GM12878 (cell line): ENCODE results near the gene SERINC5. TPM values are rescaled to one million over a fixed set of nuclear protein-coding genes. Genes with fewer than 3 reads are reported as not detected.

Source experiments
- ATAC-seq: fragments of 200-7000 bp; cut with Tn5 transposase; 3 replicates; pipeline ENCODE4 v1.9.1; 2020; ENCODE audit warnings: mild to moderate bottlenecking, moderate library complexity
- BruUV-seq: library from RNA; stranded (reverse); fragments of 400-500 nt; replicated peaks from 2 replicates; lab custom pipeline; 2021; lab: Mats Ljungman, UMichigan
- CTCF ChIA-PET: fragments of 300-600 bp; sonication (Branson Sonifier 250); formaldehyde crosslinking; extraction: SDS; loops from one replicate; lab custom pipeline; 2021; ENCODE audit warnings: inconsistent platforms; lab: Yijun Ruan, JAX
- POLR2A ChIA-PET: fragments of 350-600 bp; formaldehyde crosslinking; extraction: SDS; loops from one replicate; lab custom pipeline; 2021; ENCODE audit warnings: inconsistent platforms; lab: Charles Lee
- RAD21 ChIA-PET: fragments of 300-600 bp; sonication (Branson Sonifier 250); formaldehyde crosslinking; loops from one replicate; lab custom pipeline; 2023; ENCODE audit warnings: antibody characterized with exemption; ENCODE audit not compliant: unreplicated experiment; lab: Charles Lee
- SMC1A ChIA-PET: fragments of 300-600 bp; sonication (Branson Sonifier 250); formaldehyde crosslinking; loops from one replicate; lab custom pipeline; 2023; ENCODE audit not compliant: unreplicated experiment, uncharacterized antibody; lab: Charles Lee
- DNase-seq: peaks from one replicate; pipeline ENCODE4 v3.0.0-alpha.2; 2011; ENCODE audit warnings: low read depth, low spot score
- FAIRE-seq: peaks from 3 replicates; lab custom pipeline; 2011; peaks lifted over from hg19 to GRCh38; lab: Jason Lieb, UNC
- H2AFZ ChIP-seq: 2 replicates; pipeline ENCODE4 v1.6.0; 2011; ENCODE audit warnings: low read depth, low read length, control low read depth; ENCODE audit not compliant: control insufficient read depth
- H3K27ac ChIP-seq: 2 replicates; pipeline ENCODE4 v1.5.1; 2011; ENCODE audit warnings: control low read depth; ENCODE audit not compliant: control insufficient read depth, insufficient read depth
- H3K27me3 ChIP-seq, 2 experiments: replicated peaks in 1 of 2; 2 replicates each; pipeline versions ENCODE4 v1.6.0 to v1.6.1; 2011; ENCODE audit warnings: low read length in 1 of 2; ENCODE audit not compliant: control insufficient read depth in 2 of 2, insufficient read depth in 2 of 2
- H3K36me3 ChIP-seq, 2 experiments: 2 replicates each; pipeline ENCODE4 v1.5.1; 2011; ENCODE audit warnings: low read length in 1 of 2; ENCODE audit not compliant: control insufficient read depth in 2 of 2, insufficient read depth in 2 of 2
- H3K4me1 ChIP-seq: 2 replicates; pipeline ENCODE4 v1.6.1; 2011; ENCODE audit warnings: mild to moderate bottlenecking, low read length, moderate library complexity, mixed read lengths; ENCODE audit not compliant: control insufficient read depth, insufficient read depth
- H3K4me2 ChIP-seq: 2 replicates; pipeline ENCODE4 v1.6.0; 2011; ENCODE audit warnings: control low read depth; ENCODE audit not compliant: control insufficient read depth, insufficient read depth
- H3K4me3 ChIP-seq: fragments of 200-600 bp; sonication (generic); 2 replicates; pipeline ENCODE4 v1.5.1; 2016
- H3K79me2 ChIP-seq: 2 replicates; pipeline ENCODE4 v1.6.0; 2011; ENCODE audit warnings: low read length; ENCODE audit not compliant: control insufficient read depth, insufficient read depth
- H3K9ac ChIP-seq: 2 replicates; pipeline ENCODE4 v1.8.0; 2011; ENCODE audit warnings: low read length, control low read depth, mixed read lengths; ENCODE audit not compliant: control insufficient read depth, insufficient read depth
- H3K9me3 ChIP-seq: replicated peaks from 3 replicates; pipeline ENCODE4 v1.5.1; 2011; ENCODE audit warnings: mild to moderate bottlenecking, low read length; ENCODE audit not compliant: control insufficient read depth, insufficient read depth
- H4K20me1 ChIP-seq: 2 replicates; pipeline ENCODE4 v1.6.0; 2011; ENCODE audit not compliant: control insufficient read depth, insufficient read depth
- ASH2L ChIP-seq: fragments of 300-600, 200-600 bp; sonication (generic); IDR thresholded peaks from 2 replicates; pipeline ENCODE4 v1.6.1; 2017; ENCODE audit warnings: low read depth, mild to moderate bottlenecking, borderline replicate concordance
- BCL11A ChIP-seq: IDR thresholded peaks from 2 replicates; pipeline ENCODE4 v1.6.1; 2011; ENCODE audit warnings: low read depth, low read length
- EED ChIP-seq: sonication (generic); IDR thresholded peaks from 2 replicates; pipeline ENCODE4 v1.6.1; 2016; ENCODE audit warnings: antibody characterized with exemption, low read depth
- GABPA ChIP-seq: IDR thresholded peaks from 2 replicates; pipeline ENCODE4 v1.6.1; 2014; ENCODE audit warnings: antibody characterized with exemption, low read depth, mild to moderate bottlenecking, inconsistent platforms
- IRF4 ChIP-seq: IDR thresholded peaks from 2 replicates; pipeline ENCODE4 v1.6.1; 2011; ENCODE audit warnings: low read depth, low read length
- LARP7 ChIP-seq: fragments of 450-650 bp; IDR thresholded peaks from 2 replicates; pipeline ENCODE4 v1.6.1; 2017; ENCODE audit warnings: mild to moderate bottlenecking
- MEF2A ChIP-seq: IDR thresholded peaks from 2 replicates; pipeline ENCODE4 v1.6.1; 2011; ENCODE audit warnings: low read depth, mild to moderate bottlenecking, low read length, moderate library complexity; ENCODE audit not compliant: insufficient read depth
- MXI1 ChIP-seq: fragments of 150-350 bp; IDR thresholded peaks from 2 replicates; pipeline ENCODE4 v1.6.1; 2011; ENCODE audit warnings: low read depth, mild to moderate bottlenecking, inconsistent platforms, low read length, improper control_type of control experiment
- NFIC ChIP-seq: IDR thresholded peaks from 2 replicates; pipeline ENCODE4 v1.6.1; 2012; ENCODE audit warnings: low read depth, mild to moderate bottlenecking, inconsistent platforms, low read length, moderate library complexity
- NFYB ChIP-seq: IDR thresholded peaks from 2 replicates; pipeline ENCODE4 v1.6.1; 2011; ENCODE audit warnings: low read depth, mild to moderate bottlenecking, low read length, improper control_type of control experiment, moderate library complexity; ENCODE audit not compliant: insufficient read depth
- NR2C1 ChIP-seq: fragments of 450-650 bp; IDR thresholded peaks from 2 replicates; pipeline ENCODE4 v1.6.1; 2017; ENCODE audit warnings: antibody characterized with exemption, mild to moderate bottlenecking, moderate library complexity
- PAX5 ChIP-seq: IDR thresholded peaks from 2 replicates; pipeline ENCODE4 v1.6.1; 2011; ENCODE audit warnings: low read depth, low read length, borderline replicate concordance
- PAX8 ChIP-seq: fragments of 450-650 bp; IDR thresholded peaks from 2 replicates; pipeline ENCODE4 v1.6.1; 2017; ENCODE audit warnings: mild to moderate bottlenecking, moderate library complexity
- SMAD1 ChIP-seq: fragments of 450-650 bp; IDR thresholded peaks from 2 replicates; pipeline ENCODE4 v1.6.1; 2018; ENCODE audit warnings: mild to moderate bottlenecking, low read depth; ENCODE audit not compliant: partially characterized antibody
- SMAD5 ChIP-seq: IDR thresholded peaks from 2 replicates; pipeline ENCODE4 v1.6.1; 2016; ENCODE audit warnings: antibody characterized with exemption, low read depth
- SREBF2 ChIP-seq: IDR thresholded peaks from 2 replicates; pipeline ENCODE4 v1.6.1; 2012; ENCODE audit warnings: mild to moderate bottlenecking, low read length
- WGBS: methylation state at CpG from one replicate; pipeline ENCODE4 v1.1.6; 2016; ENCODE audit warnings: low lambda C conversion rate; ENCODE audit not compliant: insufficient replicate concordance, insufficient coverage; ENCODE audit errors: missing lambda C conversion rate; 5-methylcytosine and 5-hydroxymethylcytosine counted together
- in situ Hi-C: fragments of 300-500 bp; cut with MboI; formaldehyde crosslinking; loops from 9 replicates; pipeline ENCODE4 v1.14.3; 2018; ENCODE audit warnings: mixed read lengths
- intact Hi-C: fragments of 100-400 bp; cut with micrococcal nuclease; formaldehyde crosslinking; loops from one replicate; pipeline ENCODE4 v1.14.2; 2022; ENCODE audit not compliant: unreplicated experiment
- polyA plus RNA-seq, 11 experiments: library from polyadenylated mRNA; depleted of rRNA in 4 of 11; unstranded in 6 of 11; stranded (reverse) in 5 of 11; fragments of >200 nt; fragmentation: Nextera tagmentation in 4 of 11; fragmentation: Illumina TruSeq in 1 of 11; extraction: Ambion mirVana in 4 of 11; extraction: Trizol in 1 of 11; gene quantifications; 1 replicate in 1 of 11; 2 replicates in 10 of 11; pipeline versions ENCODE4 v1.2.1 to v1.2.3, GENCODE V29; 2011 to 2016; ENCODE audit warnings: inconsistent platforms in 2 of 11, missing spikeins in 2 of 11, low read depth in 1 of 11
- total RNA-seq, 4 experiments: library from RNA; depleted of rRNA in 3 of 4; stranded (reverse); fragments of >200 nt in 3 of 4; fragmentation: Illumina TruSeq in 1 of 4; extraction: Trizol in 1 of 4; gene quantifications; 2 replicates each; pipeline versions ENCODE4 v1.2.1 to v1.2.3, GENCODE V29; 2013 to 2021
- TF ChIP-seq, protein P1 (sequence below): fragments of 450-650 bp; IDR thresholded peaks from 2 replicates; pipeline ENCODE4 v1.6.1; 2018; ENCODE audit warnings: borderline replicate concordance, mild to moderate bottlenecking; ENCODE audit not compliant: partially characterized antibody
- TF ChIP-seq, protein P2 (sequence below): fragments of 450-650 bp; formaldehyde crosslinking; IDR thresholded peaks from 2 replicates; pipeline ENCODE4 v1.4.0; 2022; ENCODE audit warnings: mild to moderate bottlenecking, moderate library complexity

SERINC5 gene
- total and polyA plus RNA-seq, 10 of the 15 experiments (the other 5 are each of a cell fraction or from before 2014, with no cell fraction given) = 0.66 to 7.0 (median 2.8) TPM

DNA sequence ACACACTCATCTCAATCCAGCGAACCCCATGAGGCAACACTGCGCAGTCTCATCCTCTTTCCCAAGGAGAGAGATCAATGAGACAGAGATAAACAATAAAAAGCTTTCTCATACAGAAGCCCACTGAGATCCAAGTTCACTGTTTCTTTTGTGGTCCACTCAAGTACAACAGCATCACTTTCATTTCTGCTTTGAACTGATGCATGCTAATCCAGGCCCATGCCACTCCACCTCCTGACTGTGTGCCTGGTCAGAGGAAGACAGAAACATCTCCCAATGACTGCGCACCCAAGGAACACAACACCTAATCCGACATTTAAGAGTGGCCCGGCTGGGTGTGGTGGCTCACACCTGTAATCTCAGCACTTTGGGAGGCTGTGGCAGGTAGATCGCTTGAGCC, 104.0 kb downstream of the SERINC5 start (continued):
- TF ChIP-seq MXI1 (no peak), NFIC (no peak), PAX5 (no peak)

DNA sequence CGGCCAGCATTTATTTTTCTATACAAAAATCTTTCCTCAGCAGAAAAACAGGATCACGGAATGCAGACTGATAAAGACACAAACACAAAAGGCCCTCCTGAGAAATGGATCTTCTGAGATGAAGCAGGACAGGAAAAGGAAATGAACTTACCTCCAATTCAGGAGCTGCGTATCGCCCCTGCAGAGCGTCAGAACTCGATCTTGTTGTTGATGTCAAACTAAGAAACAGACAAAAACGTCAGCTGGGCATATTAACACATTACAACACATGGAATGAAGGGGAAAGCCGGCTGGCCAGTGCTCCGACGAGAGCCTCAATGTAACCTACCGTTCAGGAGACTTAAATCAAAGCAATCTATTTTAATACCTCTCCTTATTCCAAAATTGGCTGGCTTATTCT, 105.1 kb downstream of the SERINC5 start:
- WGBS = 82% methylated on average over 11 of the region's 11 CpGs
- SMC1A ChIA-PET = no interaction called here
- no peak for DNase-seq
- BruUV-seq = no TSS peak
- Histone ChIP-seq H2AFZ (no peak overlapping the region), H3K4me2 (no peak overlapping the region), H3K27ac (no peak overlapping the region), H3K4me1 (no peaks in the 10 kb centered on the region), H3K4me3 (no peak overlapping the region), H3K27me3 (no peaks in the 10 kb centered on the region), H3K36me3 (no peaks in the 10 kb centered on the region), H3K79me2 (no peaks in the 10 kb centered on the region), H4K20me1 (no peaks in the 10 kb centered on the region), H3K9ac (no peak overlapping the region), H3K9me3 (no peaks in the 10 kb centered on the region)
- ATAC-seq = no peak
- CTCF ChIA-PET = no interaction called here
- in situ Hi-C loops = no loop called here
- FAIRE-seq = no peak
- intact Hi-C loops = no loop called here
- RAD21 ChIA-PET = no interaction called here
- POLR2A ChIA-PET = interaction anchor here (0.6 kb wide), 1 partner anchor 517 kb away, joined by 3 read pairs; no protein-coding TSS in a partner anchor
- TF ChIP-seq GABPA (no peak), NFYB (no peak), SREBF2 (no peak), ASH2L (no peak), EED (no peak), IRF4 (no peak), BCL11A (no peak), NR2C1 (no peak), PAX8 (no peak), MEF2A (no peak), SMAD1 (no peak), LARP7 (no peak), SMAD5 (no peak)
- TF ChIP-seq, protein P1, sequence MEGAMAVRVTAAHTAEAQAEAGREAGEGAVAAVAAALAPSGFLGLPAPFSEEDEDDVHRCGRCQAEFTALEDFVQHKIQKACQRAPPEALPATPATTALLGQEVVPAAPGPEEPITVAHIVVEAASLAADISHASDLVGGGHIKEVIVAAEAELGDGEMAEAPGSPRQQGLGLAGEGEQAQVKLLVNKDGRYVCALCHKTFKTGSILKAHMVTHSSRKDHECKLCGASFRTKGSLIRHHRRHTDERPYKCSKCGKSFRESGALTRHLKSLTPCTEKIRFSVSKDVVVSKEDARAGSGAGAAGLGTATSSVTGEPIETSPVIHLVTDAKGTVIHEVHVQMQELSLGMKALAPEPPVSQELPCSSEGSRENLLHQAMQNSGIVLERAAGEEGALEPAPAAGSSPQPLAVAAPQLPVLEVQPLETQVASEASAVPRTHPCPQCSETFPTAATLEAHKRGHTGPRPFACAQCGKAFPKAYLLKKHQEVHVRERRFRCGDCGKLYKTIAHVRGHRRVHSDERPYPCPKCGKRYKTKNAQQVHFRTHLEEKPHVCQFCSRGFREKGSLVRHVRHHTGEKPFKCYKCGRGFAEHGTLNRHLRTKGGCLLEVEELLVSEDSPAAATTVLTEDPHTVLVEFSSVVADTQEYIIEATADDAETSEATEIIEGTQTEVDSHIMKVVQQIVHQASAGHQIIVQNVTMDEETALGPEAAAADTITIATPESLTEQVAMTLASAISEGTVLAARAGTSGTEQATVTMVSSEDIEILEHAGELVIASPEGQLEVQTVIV = no peak
- TF ChIP-seq, protein P2, sequence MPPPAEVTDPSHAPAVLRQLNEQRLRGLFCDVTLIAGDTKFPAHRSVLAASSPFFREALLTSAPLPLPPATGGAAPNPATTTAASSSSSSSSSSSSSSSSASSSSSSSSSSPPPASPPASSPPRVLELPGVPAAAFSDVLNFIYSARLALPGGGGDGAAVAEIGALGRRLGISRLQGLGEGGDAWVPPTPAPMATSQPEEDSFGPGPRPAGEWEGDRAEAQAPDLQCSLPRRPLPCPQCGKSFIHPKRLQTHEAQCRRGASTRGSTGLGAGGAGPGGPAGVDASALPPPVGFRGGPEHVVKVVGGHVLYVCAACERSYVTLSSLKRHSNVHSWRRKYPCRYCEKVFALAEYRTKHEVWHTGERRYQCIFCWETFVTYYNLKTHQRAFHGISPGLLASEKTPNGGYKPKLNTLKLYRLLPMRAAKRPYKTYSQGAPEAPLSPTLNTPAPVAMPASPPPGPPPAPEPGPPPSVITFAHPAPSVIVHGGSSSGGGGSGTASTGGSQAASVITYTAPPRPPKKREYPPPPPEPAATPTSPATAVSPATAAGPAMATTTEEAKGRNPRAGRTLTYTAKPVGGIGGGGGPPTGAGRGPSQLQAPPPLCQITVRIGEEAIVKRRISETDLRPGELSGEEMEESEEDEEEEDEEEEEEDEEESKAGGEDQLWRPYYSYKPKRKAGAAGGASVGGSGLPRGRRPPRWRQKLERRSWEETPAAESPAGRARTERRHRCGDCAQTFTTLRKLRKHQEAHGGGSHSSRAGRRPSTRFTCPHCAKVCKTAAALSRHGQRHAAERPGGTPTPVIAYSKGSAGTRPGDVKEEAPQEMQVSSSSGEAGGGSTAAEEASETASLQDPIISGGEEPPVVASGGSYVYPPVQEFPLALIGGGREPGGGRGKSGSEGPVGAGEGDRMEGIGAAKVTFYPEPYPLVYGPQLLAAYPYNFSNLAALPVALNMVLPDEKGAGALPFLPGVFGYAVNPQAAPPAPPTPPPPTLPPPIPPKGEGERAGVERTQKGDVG (CRISPR knock-in tag) = no peak
